Stomach (tissue), 4 donors: Measurements from ENCODE around the gene AK2.

Experiments used
- CTCF ChIP-seq, 7 experiments: fragments of 450-650 bp in 4 of 7; fragments of 200-600 bp in 3 of 7; sonication (generic) in 3 of 7; IDR thresholded peaks; one replicate each; pipeline ENCODE4 v1.5.1; 2016 to 2019; ENCODE audit warnings: antibody characterized with exemption in 7 of 7, control low read depth in 2 of 7, mild to moderate bottlenecking in 1 of 7
- EP300 ChIP-seq: sonication (generic); formaldehyde crosslinking; IDR thresholded peaks from one replicate; pipeline ENCODE4 v1.6.1; 2017; ENCODE audit warnings: antibody characterized with exemption
- POLR2A ChIP-seq, 4 donors: fragments of 450-650 bp; IDR thresholded peaks; one replicate each; pipeline ENCODE4 v1.6.1; 2016; ENCODE audit warnings: antibody characterized with exemption in 4 of 4, control low read depth in 2 of 4, mild to moderate bottlenecking in 1 of 4, moderate library complexity in 1 of 4
- POLR2AphosphoS5 ChIP-seq, 3 donors: sonication (generic); formaldehyde crosslinking; IDR thresholded peaks; one replicate each; pipeline ENCODE4 v1.6.1; 2016; ENCODE audit warnings: antibody characterized with exemption in 3 of 3

- TF ChIP-seq CTCF (IDR thresholded peaks at IDR 0.05): no peak
- TF ChIP-seq EP300: no peak
- TF ChIP-seq POLR2AphosphoS5 (IDR thresholded peaks at IDR 0.05): no peak
- no peak for TF ChIP-seq POLR2A (IDR thresholded peaks at IDR 0.05)
These were observed 65.1 kb downstream of the AK2 start for GRCh38 chr1:32971576-32971975.
